ENCODE results near the gene MYH16.

DNA sequence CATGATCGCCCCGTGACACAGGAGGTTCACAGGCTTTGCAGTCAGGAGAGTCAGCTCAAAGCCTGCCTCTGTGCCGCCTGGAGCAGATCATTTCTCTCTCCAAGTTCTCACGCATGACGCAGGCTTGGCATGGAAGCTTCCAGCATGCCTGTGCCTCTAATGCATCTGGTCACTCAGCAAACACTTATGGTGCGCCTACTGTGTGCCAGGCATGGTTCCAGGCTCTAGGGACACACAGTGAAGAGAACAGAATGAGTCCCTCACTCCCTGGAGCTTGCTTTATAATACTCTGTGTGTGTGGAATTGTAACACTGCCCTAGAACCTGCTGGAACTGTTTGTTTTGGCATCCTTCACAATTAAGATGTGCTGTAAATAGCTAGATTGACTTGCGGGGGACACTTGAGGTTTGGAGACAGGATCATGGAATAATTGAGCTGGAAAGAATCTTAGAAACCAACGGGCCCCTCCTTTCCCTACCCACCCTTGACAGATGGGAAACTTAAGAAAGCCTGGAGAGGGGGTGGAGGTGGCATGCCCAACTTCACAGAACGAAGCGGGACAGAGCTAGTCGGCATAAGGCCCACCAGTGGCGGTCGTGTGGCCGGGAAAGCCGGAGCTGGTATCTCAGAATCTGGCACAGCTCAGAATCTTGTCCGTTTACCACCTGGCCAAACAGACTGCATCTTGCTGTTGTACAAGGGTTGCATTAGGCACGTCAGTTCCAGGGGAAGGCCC is 4.6 kb upstream of the MYH16 start:
- TF ChIP-seq CTCF (IDR thresholded peaks at IDR 0.05) = no peak
- no peak for TF ChIP-seq EZH2 (IDR thresholded peaks at IDR 0.05)
- TF ChIP-seq EZH2phosphoT487 (IDR thresholded peaks at IDR 0.05) = no peak
